Right ventricle myocardium superior (tissue), 1 donor: ENCODE results near the gene IFT74. TPM values are rescaled to one million over a fixed set of nuclear protein-coding genes. Genes with fewer than 3 reads are reported as not detected.

Experiments
- ATAC-seq: fragments of 200-7000 bp; cut with Tn5 transposase; one replicate; pipeline ENCODE4 v1.9.1; 2020; ENCODE audit warnings: mild to moderate bottlenecking; ENCODE audit not compliant: poor library complexity
- DNase-seq: peaks from one replicate; pipeline ENCODE4 v3.0.0-alpha.2; 2020
- intact Hi-C: fragments of 100-400 bp; cut with DNase I; formaldehyde crosslinking; loops from one replicate; pipeline ENCODE4 v1.11.2; 2022
- total RNA-seq: library from RNA; stranded (reverse); fragmentation: NEBNext Ultra II Directional; extraction: Animal tissue kit (Norgen Biotek cat#: 25700); gene quantifications from one replicate; pipeline ENCODE4 v1.2.1, GENCODE V29; 2021
- donor health status: DM: no; HTN: yes; CAD: no; lungs with severe emphysema.

IFT74 gene
- total RNA-seq, 1 donor from 2014 or later: 10.6 TPM

- DNase-seq (no peak), ATAC-seq (peak; percentile 40)
- intact Hi-C loops: no loop called here
Observed at GRCh38 chr9:26955222-26955903, 849 bp upstream of the IFT74 start.

GRCh38 chr9:26956860-26957233 lies 635 bp downstream of the IFT74 start:
- intact Hi-C loops: loop anchor here (2.0 kb wide), 1 partner anchor 64 kb away; the partner anchor contains the start of gene CAAP1
- DNase-seq (no peak), ATAC-seq (no peak)

GRCh38 chr9:26971721-26972120 lies 15.5 kb downstream of the IFT74 start:
- no peak for DNase-seq
- ATAC-seq: no peak
- intact Hi-C loops: no loop called here

GRCh38 chr9:26973989-26974388 lies 17.8 kb downstream of the IFT74 start:
- ATAC-seq: no peak
- intact Hi-C loops: no loop called here
- no peak for DNase-seq

- DNase-seq (no peak), ATAC-seq (no peak)
- intact Hi-C loops: loop anchor here (5.0 kb wide), 1 partner anchor 228 kb away; no protein-coding TSS in a partner anchor
Observed at GRCh38 chr9:26974927-26975326, 18.7 kb downstream of the IFT74 start.

- no peak for DNase-seq
- intact Hi-C loops: loop anchor here (5.0 kb wide), 1 partner anchor 229 kb away; no protein-coding TSS in a partner anchor
- ATAC-seq: peak; percentile 52
Observed at GRCh38 chr9:26975728-26976707, 19.8 kb downstream of the IFT74 start.

GRCh38 chr9:26983340-26983739 lies 27.1 kb downstream of the IFT74 start:
- intact Hi-C loops: no loop called here
- ATAC-seq (no peak), DNase-seq (no peak)

GRCh38 chr9:26995810-26996209 lies 39.6 kb downstream of the IFT74 start:
- ATAC-seq (no peak), DNase-seq (no peak)
- intact Hi-C loops: no loop called here

GRCh38 chr9:27003426-27004077 lies 47.3 kb downstream of the IFT74 start:
- intact Hi-C loops: no loop called here
- ATAC-seq (no peak), DNase-seq (no peak)

GRCh38 chr9:27005491-27005890 lies 49.3 kb downstream of the IFT74 start, which contains the start of gene LRRC19:
TSS of gene LRRC19 (minus strand) at chr9:27005672. CDS start at chr9:26999694, 5,978 bp downstream.
- DNase-seq (no peak), ATAC-seq (no peak)
- intact Hi-C loops: no loop called here

- no peak for DNase-seq
- intact Hi-C loops: no loop called here
- ATAC-seq: no peak
Observed at GRCh38 chr9:27019589-27019988, 63.4 kb downstream of the IFT74 start.

GRCh38 chr9:27022920-27023319 lies 66.7 kb downstream of the IFT74 start:
- intact Hi-C loops: no loop called here
- ATAC-seq (no peak), DNase-seq (no peak)

GRCh38 chr9:27029186-27029585 lies 73.0 kb downstream of the IFT74 start:
- DNase-seq (no peak), ATAC-seq (no peak)
- intact Hi-C loops: no loop called here

- ATAC-seq (peak; percentile 72), DNase-seq (no peak)
- intact Hi-C loops: loop anchor here (5.0 to 10.0 kb wide), 2 partner anchors 161 to 243 kb away; no protein-coding TSS in a partner anchor
Observed at GRCh38 chr9:27033815-27034403, 77.7 kb downstream of the IFT74 start.

GRCh38 chr9:27037499-27037898 lies 81.3 kb downstream of the IFT74 start:
- no peak for DNase-seq
- no peak for ATAC-seq
- intact Hi-C loops: loop anchor here (10.0 kb wide), 1 partner anchor 157 kb away; no protein-coding TSS in a partner anchor

GRCh38 chr9:27041746-27042145 lies 85.5 kb downstream of the IFT74 start:
- DNase-seq (no peak), ATAC-seq (no peak)
- intact Hi-C loops: no loop called here

- intact Hi-C loops: no loop called here
- no peak for ATAC-seq
- no peak for DNase-seq
Observed at GRCh38 chr9:27042476-27042875, 86.3 kb downstream of the IFT74 start.

- ATAC-seq (no peak), DNase-seq (no peak)
- intact Hi-C loops: no loop called here
Observed at GRCh38 chr9:27043176-27043575, 87.0 kb downstream of the IFT74 start.

- DNase-seq (no peak), ATAC-seq (no peak)
- intact Hi-C loops: no loop called here
Observed at GRCh38 chr9:27047136-27047535, 90.9 kb downstream of the IFT74 start.
